ENCODE measurements around the gene POLA2.
"Not testable (repeated sequence)": the region's sequence is repeated elsewhere in the genome, so short reads cannot be mapped to it uniquely, and the experiment has no call there.

The POLA2 gene

DNA sequence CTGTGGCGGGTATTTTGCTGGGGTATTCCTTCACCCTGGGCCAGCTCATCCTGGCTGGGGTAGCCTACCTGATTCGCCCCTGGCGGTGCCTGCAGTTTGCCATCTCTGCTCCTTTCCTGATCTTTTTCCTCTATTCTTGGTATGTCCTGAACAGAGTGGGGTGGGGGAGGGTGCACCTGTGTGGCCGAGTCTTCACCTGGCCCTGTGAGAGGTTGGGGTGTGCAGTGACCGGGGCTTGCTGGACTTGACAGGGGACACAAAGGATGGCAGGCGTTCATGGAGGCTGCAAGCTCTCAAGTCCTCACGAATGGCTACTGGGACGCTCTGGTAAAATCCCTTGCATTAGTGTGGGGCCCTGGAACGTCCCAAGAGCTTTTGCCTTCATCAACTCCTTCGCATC, 40.7 kb upstream of the POLA2 start:
- H3K9ac ChIP-seq (ENCODE audit: low read depth, low read length): no peak overlapping the region
- no peak overlapping the region for H3K4me3 ChIP-seq (ENCODE audit: low read length)
- no peaks in the 10 kb centered on the region for H3K9me3 ChIP-seq (replicated peaks; ENCODE audit: low read length)
- H3K4me2 ChIP-seq (ENCODE audit: low read length): no peak overlapping the region
- no peaks in the 10 kb centered on the region for H3K27me3 ChIP-seq (ENCODE audit: control insufficient read depth, insufficient read depth, low read length)
- no peaks in the 10 kb centered on the region for H3K36me3 ChIP-seq (ENCODE audit: insufficient read depth, low read length)
- peaks cover 19% of the 10 kb centered on the region for H3K4me1 ChIP-seq (ENCODE audit: control insufficient read depth, insufficient read depth, low read length)

DNA sequence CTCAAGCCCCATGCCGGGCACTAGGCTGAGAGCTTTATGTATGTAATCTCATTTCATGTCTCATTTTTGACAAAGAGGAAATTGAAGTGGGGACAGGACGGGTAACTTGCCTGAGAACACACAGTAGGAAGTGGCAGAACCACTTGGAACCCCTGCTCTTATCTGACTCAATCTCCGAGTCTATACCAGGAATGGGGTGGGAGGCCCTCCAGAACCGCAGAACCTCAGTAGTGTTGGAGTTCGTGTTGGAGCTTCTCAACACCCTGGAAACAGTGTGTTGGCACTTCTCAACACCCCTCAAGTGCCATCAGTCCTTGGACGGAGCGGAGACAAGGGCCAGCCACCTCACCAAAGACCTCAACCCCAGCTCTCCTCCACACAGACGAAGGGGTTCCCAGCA, 38.8 kb upstream of the POLA2 start:
- H3K9ac ChIP-seq (ENCODE audit: low read depth, low read length): no peak overlapping the region
- peaks cover 21% of the 10 kb centered on the region for H3K4me1 ChIP-seq (ENCODE audit: control insufficient read depth, insufficient read depth, low read length)
- H3K4me3 ChIP-seq (ENCODE audit: low read length): no peak overlapping the region
- no peak overlapping the region for H3K4me2 ChIP-seq (ENCODE audit: low read length)
- no peaks in the 10 kb centered on the region for H3K9me3 ChIP-seq (replicated peaks; ENCODE audit: low read length)
- no peaks in the 10 kb centered on the region for H3K36me3 ChIP-seq (ENCODE audit: insufficient read depth, low read length)
- H3K27me3 ChIP-seq (ENCODE audit: control insufficient read depth, insufficient read depth, low read length): no peaks in the 10 kb centered on the region

DNA sequence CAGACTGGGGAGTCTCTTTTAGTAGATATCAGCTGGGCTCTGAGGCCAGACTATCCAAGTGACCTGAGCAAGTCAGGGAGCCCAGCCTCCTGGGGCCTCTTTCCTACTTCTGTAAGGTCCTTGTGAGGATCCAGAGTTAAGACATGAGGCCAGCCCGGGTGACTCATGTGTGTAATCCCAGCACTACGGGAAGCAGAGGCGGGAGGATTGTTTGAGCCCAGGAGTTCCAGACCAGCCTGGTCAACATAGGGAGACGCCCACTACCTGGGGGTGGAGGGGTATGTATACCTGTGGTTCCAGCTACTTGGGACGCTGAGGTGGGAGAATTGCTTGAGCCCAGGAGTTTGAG, 36.9 kb upstream of the POLA2 start:
- peak overlapping the region; percentile 88 for H3K4me2 ChIP-seq (ENCODE audit: low read length)
- H3K9me3 ChIP-seq (replicated peaks; ENCODE audit: low read length): no peaks in the 10 kb centered on the region
- H3K27me3 ChIP-seq (ENCODE audit: control insufficient read depth, insufficient read depth, low read length): no peaks in the 10 kb centered on the region
- no peaks in the 10 kb centered on the region for H3K36me3 ChIP-seq (ENCODE audit: insufficient read depth, low read length)
- peak overlapping the region; percentile 68 for H3K9ac ChIP-seq (ENCODE audit: low read depth, low read length)
- H3K4me1 ChIP-seq (ENCODE audit: control insufficient read depth, insufficient read depth, low read length): peaks cover 18% of the 10 kb centered on the region
- no peak overlapping the region for H3K4me3 ChIP-seq (ENCODE audit: low read length)

DNA sequence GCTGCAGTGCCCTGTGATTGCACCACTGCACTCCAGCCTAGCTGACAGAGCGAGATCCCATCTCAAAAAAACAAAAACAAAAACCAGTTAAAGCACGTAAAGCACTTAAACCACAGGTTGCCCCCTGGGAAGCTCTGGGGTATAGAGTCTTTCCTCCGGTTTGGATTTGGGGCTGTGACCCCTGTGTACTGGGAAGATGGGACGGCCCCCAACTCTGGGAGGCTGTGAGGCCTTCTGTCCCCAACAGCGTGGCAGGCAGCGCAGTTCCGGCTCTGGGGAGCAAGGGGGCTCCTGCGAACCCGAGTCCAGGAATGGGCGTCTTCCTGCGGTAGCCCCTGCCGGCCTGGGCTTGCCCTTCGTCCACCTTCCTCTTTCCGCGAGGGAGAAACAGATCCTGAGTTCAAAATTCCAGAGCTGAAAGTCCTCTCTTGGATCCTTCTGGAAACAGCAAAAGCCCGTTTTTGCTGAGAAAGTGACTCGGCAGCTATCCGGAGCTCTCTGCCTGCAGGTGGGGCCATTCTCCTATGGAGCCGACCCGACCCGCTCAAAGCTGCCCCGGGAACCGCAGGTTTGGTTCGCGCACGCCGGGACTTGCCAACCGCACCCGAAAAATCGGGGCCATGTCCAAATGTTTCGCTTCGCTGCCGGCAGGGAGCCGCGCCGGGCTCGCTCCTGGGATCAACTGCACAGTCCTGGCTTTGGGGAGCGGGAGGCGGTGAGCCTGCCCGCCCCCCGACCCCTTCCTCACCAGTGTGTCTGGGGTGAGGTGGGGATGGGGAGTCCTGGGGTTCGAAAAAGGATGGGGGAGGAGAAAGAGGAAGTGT, 36.3 kb upstream of the POLA2 start:
- peak overlapping the region; percentile 66 for H3K4me3 ChIP-seq (ENCODE audit: low read length)
- peak overlapping the region; percentile 68 for H3K9ac ChIP-seq (ENCODE audit: low read depth, low read length)
- peak overlapping the region; percentile 88 for H3K4me2 ChIP-seq (ENCODE audit: low read length)
- H3K4me1 ChIP-seq (ENCODE audit: control insufficient read depth, insufficient read depth, low read length): peaks cover 17% of the 10 kb centered on the region
- no peaks in the 10 kb centered on the region for H3K36me3 ChIP-seq (ENCODE audit: insufficient read depth, low read length)
- no peaks in the 10 kb centered on the region for H3K9me3 ChIP-seq (replicated peaks; ENCODE audit: low read length)
- H3K27me3 ChIP-seq (ENCODE audit: control insufficient read depth, insufficient read depth, low read length): no peaks in the 10 kb centered on the region

DNA sequence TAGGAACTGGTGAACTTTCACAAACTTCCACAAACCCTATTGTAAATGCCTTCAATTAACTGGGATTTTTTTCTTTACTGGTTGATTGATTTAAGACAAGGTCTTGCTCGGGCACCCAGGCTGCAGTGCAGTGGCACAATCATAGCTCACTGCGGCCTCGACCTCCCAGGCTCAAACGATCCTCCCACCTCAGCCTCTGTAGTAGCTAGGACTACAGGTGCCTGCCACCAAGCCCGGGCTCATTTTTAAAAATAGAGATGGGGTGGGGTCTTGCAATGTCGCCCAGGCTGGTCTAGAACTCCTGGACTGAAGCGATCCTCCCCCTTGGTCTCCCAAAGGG, 35.7 kb upstream of the POLA2 start:
- H3K27me3 ChIP-seq (ENCODE audit: control insufficient read depth, insufficient read depth, low read length): no peaks in the 10 kb centered on the region
- H3K4me2 ChIP-seq (ENCODE audit: low read length): peak overlapping the region; percentile 88

DNA sequence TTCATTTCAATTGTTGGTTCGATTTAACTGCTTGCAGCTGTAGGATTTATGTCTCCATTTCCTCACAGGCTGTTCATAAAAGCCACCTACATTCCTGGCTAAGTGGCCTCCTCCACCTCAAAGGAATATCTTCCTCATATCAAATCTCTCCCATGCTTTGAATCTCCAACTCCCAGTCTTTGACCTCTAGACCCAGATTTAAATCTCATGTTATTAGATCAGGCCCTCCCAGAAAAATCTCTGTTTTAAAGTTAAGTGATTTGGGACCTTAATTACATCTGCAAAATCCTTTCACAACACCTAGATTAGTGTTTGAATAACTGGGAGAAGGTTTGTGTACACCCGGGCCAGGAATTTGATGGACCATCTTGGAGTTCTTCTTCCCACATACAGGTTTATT, 33.9 kb upstream of the POLA2 start:
- Histone ChIP-seq H3K9ac (ENCODE audit: low read depth, low read length) (no peak overlapping the region), H3K4me1 (ENCODE audit: control insufficient read depth, insufficient read depth, low read length) (peaks cover 17% of the 10 kb centered on the region), H3K27me3 (ENCODE audit: control insufficient read depth, insufficient read depth, low read length) (no peaks in the 10 kb centered on the region), H3K4me3 (ENCODE audit: low read length) (no peak overlapping the region), H3K4me2 (ENCODE audit: low read length) (no peak overlapping the region), H3K9me3 (replicated peaks; ENCODE audit: low read length) (no peaks in the 10 kb centered on the region), H3K36me3 (ENCODE audit: insufficient read depth, low read length) (no peaks in the 10 kb centered on the region)

More for the DNA sequence above, 35.7 kb upstream of the POLA2 start:
- Histone ChIP-seq H3K4me1 (ENCODE audit: control insufficient read depth, insufficient read depth, low read length) (peaks cover 17% of the 10 kb centered on the region), H3K36me3 (ENCODE audit: insufficient read depth, low read length) (no peaks in the 10 kb centered on the region), H3K9ac (ENCODE audit: low read depth, low read length) (peak overlapping the region; percentile 68), H3K9me3 (replicated peaks; ENCODE audit: low read length) (no peaks in the 10 kb centered on the region), H3K4me3 (ENCODE audit: low read length) (peak overlapping the region; percentile 66)

DNA sequence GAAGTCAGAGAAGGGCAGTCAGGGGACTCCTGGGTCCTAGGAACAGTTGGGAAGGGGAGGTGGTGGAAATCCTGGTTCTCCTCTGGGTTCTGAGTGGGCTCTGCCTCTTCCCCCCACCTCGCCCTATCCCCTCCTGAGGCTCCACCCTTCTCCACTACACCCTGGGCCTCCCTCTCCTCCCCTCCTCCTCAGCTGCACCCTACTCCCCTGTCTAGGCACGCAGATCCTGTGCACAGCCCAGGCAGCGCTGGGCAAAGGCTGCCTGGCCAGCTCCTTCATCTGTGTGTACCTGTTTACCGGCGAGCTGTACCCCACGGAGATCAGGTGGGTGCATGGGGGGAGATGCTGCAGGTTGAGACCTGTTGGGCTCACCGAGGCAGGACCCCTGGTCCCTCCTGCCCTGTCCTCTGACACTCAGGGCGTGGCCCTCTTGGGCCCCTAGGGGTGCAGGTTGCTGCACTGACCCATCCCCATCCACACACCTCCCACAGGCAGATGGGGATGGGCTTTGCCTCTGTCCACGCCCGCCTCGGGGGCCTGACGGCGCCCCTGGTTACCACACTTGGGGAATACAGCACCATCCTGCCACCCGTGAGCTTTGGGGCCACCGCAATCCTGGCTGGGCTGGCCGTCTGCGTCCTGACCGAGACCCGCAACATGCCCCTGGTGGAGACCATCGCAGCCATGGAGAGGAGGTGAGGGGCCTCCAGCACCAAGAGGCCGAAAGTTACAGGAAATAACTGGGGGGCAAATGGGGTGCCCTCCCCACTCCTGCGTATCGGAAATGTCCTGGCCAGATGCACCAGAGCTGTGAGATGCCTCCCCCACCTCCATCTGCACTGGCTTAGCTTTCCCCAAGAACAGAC, 25.3 kb upstream of the POLA2 start:
- H3K36me3 ChIP-seq (ENCODE audit: insufficient read depth, low read length): no peaks in the 10 kb centered on the region
- peaks cover 5% of the 10 kb centered on the region for H3K27me3 ChIP-seq (ENCODE audit: control insufficient read depth, insufficient read depth, low read length)
- H3K4me3 ChIP-seq (ENCODE audit: low read length): no peak overlapping the region
- H3K9me3 ChIP-seq (replicated peaks; ENCODE audit: low read length): no peaks in the 10 kb centered on the region
- H3K4me1 ChIP-seq (ENCODE audit: control insufficient read depth, insufficient read depth, low read length): no peaks in the 10 kb centered on the region
- H3K9ac ChIP-seq (ENCODE audit: low read depth, low read length): no peak overlapping the region
- H3K4me2 ChIP-seq (ENCODE audit: low read length): no peak overlapping the region

DNA sequence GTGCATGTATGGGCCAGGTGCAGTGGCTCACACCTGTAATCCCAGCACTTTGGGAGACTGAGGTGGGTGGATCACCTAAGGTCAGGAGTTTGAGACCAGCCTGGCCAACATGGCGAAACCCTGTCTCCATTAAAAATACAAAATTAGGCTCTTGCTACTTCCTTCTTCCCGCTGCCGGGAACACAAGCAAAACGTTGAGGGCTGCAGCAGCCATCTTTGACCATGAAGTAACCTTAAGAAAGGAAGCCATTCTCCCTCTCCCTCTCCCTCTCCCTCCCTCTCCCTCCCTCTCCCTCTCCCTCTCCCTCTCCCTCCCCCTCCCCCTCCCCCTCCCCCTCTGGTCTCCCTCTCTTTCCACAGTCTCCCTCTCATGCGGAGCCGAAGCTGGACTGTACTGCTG, 23.5 kb upstream of the POLA2 start:
- H3K4me2 ChIP-seq (ENCODE audit: low read length); H3K4me3 ChIP-seq (ENCODE audit: low read length); H3K9ac ChIP-seq (ENCODE audit: low read depth, low read length); H3K27me3 ChIP-seq (ENCODE audit: control insufficient read depth, insufficient read depth, low read length); H3K36me3 ChIP-seq (ENCODE audit: insufficient read depth, low read length); H3K9me3 ChIP-seq (replicated peaks; ENCODE audit: low read length); H3K4me1 ChIP-seq (ENCODE audit: control insufficient read depth, insufficient read depth, low read length): not testable (repeated sequence)

DNA sequence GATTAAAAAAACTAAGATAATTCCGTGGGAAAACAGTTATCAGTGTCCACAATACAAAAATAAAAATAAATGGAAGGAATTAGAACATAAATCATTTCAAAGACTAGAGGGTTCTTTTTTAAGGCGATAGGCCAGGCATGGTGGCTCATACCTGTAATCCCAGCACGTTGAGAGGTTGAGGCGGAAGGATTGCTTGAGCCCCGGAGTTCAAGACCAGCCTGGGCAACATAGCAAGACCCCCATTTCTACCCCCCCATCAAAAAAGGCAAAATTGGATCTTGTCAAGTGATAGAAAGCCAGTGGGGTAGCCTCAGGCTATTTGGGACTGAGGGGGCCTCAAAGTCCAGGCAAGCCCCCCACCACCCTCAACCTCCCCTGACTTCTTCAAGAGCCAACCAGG, 20.6 kb upstream of the POLA2 start:
- Histone ChIP-seq H3K9me3 (replicated peaks; ENCODE audit: low read length) (no peaks in the 10 kb centered on the region), H3K27me3 (ENCODE audit: control insufficient read depth, insufficient read depth, low read length) (peaks cover 5% of the 10 kb centered on the region), H3K9ac (ENCODE audit: low read depth, low read length) (no peak overlapping the region), H3K4me2 (ENCODE audit: low read length) (no peak overlapping the region), H3K4me1 (ENCODE audit: control insufficient read depth, insufficient read depth, low read length) (no peaks in the 10 kb centered on the region), H3K36me3 (ENCODE audit: insufficient read depth, low read length) (no peaks in the 10 kb centered on the region), H3K4me3 (ENCODE audit: low read length) (no peak overlapping the region)

DNA sequence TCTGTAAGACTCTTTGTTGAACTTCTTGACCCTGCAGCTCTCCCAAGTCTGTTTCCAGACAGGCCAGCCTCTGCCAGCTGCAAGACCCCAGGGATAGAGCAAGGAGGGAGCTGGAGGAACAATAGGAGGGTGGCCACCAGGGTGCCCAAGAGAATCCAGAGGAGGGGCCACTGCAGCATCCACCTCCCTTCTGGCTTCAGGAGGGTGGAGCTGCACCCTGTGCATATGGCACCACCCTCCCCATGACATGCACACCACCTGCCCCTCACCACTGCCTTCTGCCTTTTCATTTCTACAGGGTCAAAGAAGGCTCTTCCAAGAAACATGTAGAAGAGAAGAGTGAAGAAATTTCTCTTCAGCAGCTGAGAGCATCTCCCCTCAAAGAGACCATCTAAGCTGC, 20.1 kb upstream of the POLA2 start:
- Histone ChIP-seq H3K4me3 (ENCODE audit: low read length) (no peak overlapping the region), H3K36me3 (ENCODE audit: insufficient read depth, low read length) (no peaks in the 10 kb centered on the region), H3K4me2 (ENCODE audit: low read length) (no peak overlapping the region), H3K4me1 (ENCODE audit: control insufficient read depth, insufficient read depth, low read length) (no peaks in the 10 kb centered on the region), H3K27me3 (ENCODE audit: control insufficient read depth, insufficient read depth, low read length) (peaks cover 2% of the 10 kb centered on the region), H3K9me3 (replicated peaks; ENCODE audit: low read length) (no peaks in the 10 kb centered on the region), H3K9ac (ENCODE audit: low read depth, low read length) (no peak overlapping the region)

DNA sequence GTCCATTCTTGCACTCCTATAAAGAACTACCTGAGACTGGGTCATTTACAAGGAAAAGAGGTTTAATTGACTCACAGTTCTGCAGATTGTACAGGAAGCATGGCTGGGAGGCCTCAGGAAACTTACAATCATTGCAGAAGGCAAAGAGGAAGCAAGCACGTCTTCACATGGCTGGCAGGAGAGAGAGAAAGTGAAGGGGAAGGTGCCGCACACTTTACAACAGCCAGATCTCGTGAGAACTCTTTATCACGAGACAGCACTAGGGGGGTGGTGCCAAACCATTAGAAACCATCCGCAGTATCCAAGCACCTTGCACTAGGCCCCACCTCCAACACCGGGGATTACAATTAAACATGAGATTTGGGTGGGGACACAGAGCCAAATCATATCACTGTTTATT, 19.4 kb upstream of the POLA2 start:
- H3K27me3 ChIP-seq (ENCODE audit: control insufficient read depth, insufficient read depth, low read length): no peaks in the 10 kb centered on the region
- H3K36me3 ChIP-seq (ENCODE audit: insufficient read depth, low read length): no peaks in the 10 kb centered on the region
- no peak overlapping the region for H3K4me2 ChIP-seq (ENCODE audit: low read length)
- H3K4me3 ChIP-seq (ENCODE audit: low read length): no peak overlapping the region
- H3K9me3 ChIP-seq (replicated peaks; ENCODE audit: low read length): no peaks in the 10 kb centered on the region
- no peaks in the 10 kb centered on the region for H3K4me1 ChIP-seq (ENCODE audit: control insufficient read depth, insufficient read depth, low read length)
- H3K9ac ChIP-seq (ENCODE audit: low read depth, low read length): no peak overlapping the region

DNA sequence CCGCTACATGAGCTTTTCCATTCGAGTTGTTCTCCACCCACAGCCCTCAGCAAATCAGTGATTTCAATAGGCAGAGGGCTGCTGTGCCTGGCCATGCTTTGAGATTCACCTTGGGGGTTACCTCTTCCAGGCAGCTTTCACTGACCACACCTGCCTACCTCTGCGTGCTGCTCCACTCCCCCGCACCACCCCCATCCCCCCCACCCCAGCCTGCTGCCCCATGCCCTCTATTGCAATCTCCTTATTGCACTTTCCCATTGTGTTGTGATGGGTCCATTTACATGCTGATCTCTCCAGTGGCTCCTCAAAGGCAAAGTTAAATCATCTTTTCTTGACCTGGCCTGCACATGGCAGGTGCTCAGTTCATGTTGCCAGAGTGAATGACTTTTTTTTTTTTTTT, 18.0 kb upstream of the POLA2 start:
- no peak overlapping the region for H3K4me3 ChIP-seq (ENCODE audit: low read length)
- H3K36me3 ChIP-seq (ENCODE audit: insufficient read depth, low read length): no peaks in the 10 kb centered on the region
- H3K9me3 ChIP-seq (replicated peaks; ENCODE audit: low read length): no peaks in the 10 kb centered on the region
- H3K4me2 ChIP-seq (ENCODE audit: low read length): no peak overlapping the region
- no peaks in the 10 kb centered on the region for H3K27me3 ChIP-seq (ENCODE audit: control insufficient read depth, insufficient read depth, low read length)
- no peak overlapping the region for H3K9ac ChIP-seq (ENCODE audit: low read depth, low read length)
- H3K4me1 ChIP-seq (ENCODE audit: control insufficient read depth, insufficient read depth, low read length): no peaks in the 10 kb centered on the region

Measured in skeletal muscle satellite cell (primary cell).